ENCODE measurements around the gene MYMK.

Gene MYMK

GRCh38 chr9:133558191-133559126 is 33.7 kb upstream of the MYMK start:
- DNase-seq (ENCODE audit: low spot score), result no peak

DNA sequence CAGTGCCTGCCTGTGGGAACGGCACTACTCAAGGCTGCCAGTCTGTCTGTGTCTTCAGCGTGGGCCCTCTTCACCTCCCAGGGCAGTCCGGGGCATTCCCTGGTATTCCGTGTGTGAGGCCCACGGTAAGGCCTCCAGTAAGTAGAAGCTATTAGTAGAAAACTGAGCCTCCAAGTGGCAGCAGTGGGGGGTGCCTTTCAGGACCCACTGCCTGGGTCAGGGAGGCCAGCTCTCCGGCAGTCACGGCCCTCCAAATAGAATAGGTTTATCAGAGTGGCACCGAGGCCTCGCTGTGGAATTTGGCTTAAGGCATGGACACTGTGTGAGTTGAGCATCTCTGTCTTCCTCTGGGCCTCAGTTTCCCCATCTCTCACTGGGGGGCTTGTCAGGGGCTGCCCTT is 32.8 kb upstream of the MYMK start:
- DNase-seq (ENCODE audit: low spot score), result no peak

DNA sequence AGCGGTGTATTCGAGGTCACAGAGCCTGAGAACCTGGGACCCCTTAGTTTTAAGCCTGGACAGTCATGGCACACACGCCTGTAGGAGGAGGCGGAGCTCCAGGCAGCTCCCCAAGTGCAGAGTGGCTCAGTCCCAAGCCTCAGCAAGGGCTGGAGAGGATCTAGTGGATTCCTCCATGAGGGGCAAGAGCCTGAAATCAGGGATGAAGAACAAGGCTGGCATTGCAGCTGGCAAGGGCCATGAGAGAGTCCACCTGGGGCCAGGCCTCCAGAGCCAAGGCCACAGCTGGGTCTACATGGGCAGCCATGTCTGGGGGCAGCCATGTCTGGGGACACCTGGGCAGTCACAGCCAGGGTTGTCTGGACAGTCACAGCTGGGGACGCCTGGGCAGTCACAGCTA is 31.6 kb upstream of the MYMK start:
- no peak for DNase-seq (ENCODE audit: low spot score)

- no peak for DNase-seq (ENCODE audit: low spot score)
These were observed 30.0 kb upstream of the MYMK start for GRCh38 chr9:133554729-133555128.

- DNase-seq (ENCODE audit: low spot score), result no peak
These were observed 29.4 kb upstream of the MYMK start for GRCh38 chr9:133553973-133554713.

- no peak for DNase-seq (ENCODE audit: low spot score)
These were observed 28.4 kb upstream of the MYMK start for GRCh38 chr9:133553123-133553522.

- no peak for DNase-seq (ENCODE audit: low spot score)
These were observed 27.5 kb upstream of the MYMK start for GRCh38 chr9:133552236-133552635.

- no peak for DNase-seq (ENCODE audit: low spot score)
These were observed 26.7 kb upstream of the MYMK start for GRCh38 chr9:133551446-133551845.

DNA sequence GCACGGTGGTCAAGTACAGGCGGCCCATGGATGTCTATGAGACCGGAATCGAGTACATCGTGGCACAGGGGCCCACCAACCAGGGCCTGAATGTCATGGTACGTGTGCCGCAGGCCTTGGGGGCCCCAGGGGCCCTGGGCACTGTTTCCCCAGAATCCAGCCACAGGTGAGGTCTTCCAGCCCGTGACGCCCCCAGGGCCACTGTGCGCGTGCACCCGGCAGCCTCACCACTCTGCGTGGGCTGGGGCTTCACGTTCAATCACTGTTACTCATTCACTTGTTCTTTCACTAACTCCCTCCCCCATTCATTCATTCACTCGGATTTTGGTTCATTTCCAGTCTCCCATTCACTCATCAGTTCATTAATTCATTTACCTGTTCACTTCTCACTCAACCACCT is 22.4 kb upstream of the MYMK start:
- no peak for DNase-seq (ENCODE audit: low spot score)

DNA sequence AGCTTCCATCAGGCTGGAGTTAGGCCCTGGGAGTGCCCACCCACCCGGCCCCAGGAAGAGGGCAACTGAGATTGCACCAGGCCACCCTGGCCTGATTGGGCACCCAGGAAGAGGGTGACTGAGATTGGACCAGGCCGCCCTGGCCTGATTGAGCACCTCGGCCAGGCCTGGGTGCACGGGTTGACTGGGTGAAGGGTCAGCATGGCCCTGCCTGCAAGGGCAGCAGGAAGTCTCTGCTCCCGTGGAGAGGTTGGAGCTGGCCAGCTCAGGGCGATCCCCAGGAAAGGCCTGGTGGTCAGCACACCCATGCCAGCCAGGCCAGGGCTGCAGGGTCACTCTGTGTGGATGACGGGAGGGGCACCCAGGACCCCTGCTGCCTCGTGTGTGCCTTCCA is 21.5 kb upstream of the MYMK start:
- no peak for DNase-seq (ENCODE audit: low spot score)

- DNase-seq (ENCODE audit: low spot score), result no peak
These were observed 20.9 kb upstream of the MYMK start for GRCh38 chr9:133545494-133546286.

DNA sequence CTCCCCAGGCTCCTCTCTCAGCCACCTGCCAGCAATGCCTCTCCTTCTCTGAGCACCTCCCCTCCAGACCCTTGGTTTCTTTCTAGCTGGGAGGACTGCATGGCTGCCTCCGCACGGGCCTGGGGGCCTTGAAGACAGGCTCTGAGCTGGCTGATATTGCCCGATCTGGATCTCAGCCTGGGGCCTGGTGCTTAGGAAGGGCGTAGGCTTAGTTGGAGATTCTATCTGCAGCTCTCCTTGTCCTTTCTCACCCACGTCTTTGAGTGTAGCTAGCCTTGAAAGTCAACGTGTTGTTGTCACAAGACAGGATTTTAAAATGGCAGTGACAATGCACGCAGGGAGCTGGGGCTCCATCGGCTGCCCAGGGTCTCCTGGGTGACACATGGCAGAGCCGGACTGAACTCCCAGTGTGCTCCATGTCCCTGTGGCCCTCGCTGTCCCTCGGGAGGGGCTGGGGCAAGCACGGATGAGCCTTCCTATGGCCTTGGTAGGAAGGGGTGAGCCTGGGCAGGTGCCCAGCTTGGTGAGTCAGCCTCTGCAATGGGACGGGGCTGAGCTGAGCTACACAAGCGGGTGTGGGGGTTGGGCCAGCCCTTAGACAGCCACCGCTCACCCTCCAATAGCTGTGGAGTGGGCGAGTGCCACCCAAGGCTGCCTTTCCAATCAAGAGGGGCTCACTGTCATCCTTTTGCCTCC is 19.2 kb upstream of the MYMK start:
- DNase-seq (ENCODE audit: low spot score), result no peak

DNA sequence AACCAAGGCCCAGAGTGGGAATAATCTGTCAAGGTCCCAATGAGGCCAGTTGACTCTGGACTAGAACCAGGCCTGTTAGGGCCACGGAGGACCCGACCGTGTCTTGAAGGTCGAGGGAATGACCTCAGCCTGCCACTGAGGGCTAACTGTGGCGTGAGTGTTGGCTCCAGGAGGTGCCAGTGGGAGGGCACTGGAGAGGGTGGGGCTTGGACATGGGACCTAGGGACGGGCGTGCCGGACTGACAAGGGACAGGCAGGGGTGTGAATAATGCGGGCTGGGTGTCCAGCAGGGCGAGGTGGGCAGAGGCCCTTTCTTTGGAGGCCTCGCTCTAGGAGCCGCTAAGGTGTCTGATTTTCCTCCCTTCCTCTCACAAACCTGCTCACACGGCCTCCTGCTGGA is 17.2 kb upstream of the MYMK start:
- no peak for DNase-seq (ENCODE audit: low spot score)

DNA sequence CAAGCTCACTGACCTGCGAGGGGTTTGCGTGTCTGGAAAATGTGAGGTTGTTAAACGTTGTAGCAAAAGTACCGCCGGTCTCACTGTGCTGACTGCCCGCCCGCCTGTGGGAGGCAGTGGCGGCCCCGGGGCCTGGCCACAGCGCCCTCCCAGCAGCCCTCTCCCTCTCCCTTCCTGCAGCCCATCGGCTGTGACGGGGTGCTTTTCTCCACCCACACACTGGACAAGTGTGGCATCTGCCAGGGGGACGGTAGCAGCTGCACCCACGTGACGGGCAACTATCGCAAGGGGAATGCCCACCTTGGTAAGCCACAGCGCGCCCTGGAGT is 15.9 kb upstream of the MYMK start:
- DNase-seq (ENCODE audit: low spot score), result no peak

- no peak for DNase-seq (ENCODE audit: low spot score)
These were observed 15.4 kb upstream of the MYMK start for GRCh38 chr9:133539991-133540697.

DNA sequence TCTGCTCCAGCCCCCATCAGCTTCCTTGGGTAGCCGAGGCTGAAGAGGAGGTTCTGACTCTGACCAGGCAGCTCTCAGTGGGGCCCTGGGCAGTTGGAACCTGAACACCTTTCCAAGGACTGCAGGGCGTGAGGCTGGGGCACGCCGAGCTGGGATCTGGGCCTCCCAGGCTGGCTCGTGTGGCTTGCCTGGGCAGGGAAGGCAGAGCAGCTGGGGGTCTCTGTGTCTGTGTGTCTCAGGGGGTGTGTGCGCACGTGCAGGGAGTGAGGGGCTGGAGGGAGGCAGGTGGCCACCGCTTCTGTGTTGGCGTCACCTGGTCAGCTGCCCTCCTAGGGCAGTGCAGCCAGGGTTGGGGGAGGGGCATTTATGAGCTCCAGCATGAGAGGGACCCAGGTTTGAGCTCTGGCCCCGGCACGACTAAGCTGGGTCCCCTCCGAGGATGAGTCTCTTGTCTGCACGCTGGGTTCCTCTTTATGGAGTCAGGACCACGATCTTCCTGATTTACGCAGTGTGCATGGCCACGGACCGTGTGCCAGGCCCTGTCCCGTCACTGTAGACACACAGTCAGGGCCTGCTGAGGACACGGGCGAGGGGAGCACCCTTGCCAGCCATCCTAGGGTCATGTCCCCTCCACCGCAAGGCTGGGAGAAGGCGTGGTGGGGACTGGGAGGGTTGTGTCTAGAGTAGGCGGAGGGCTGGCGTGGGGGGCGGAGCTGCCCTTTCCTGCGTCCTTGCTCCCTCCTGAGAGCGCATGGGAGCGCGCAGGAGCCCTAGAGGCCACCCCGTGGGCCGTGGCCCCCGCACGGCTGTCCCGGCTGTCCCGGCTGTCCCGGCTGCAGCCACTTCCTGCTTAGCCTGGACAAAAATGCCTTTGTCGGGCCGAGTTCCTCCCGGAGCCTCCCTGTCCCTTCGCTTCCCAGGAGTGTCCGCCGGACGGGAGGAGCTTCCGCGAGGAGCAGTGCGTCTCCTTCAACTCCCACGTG is 14.4 kb upstream of the MYMK start:
- no peak for DNase-seq (ENCODE audit: low spot score)

GRCh38 chr9:133538176-133538575 is 13.4 kb upstream of the MYMK start:
- DNase-seq (ENCODE audit: low spot score), result no peak

- DNase-seq (ENCODE audit: low spot score), result no peak
These were observed 12.5 kb upstream of the MYMK start for GRCh38 chr9:133537257-133537656.

- DNase-seq (ENCODE audit: low spot score), result no peak
These were observed 11.8 kb upstream of the MYMK start for GRCh38 chr9:133536536-133536935.

- no peak for DNase-seq (ENCODE audit: low spot score)
These were observed 11.3 kb upstream of the MYMK start for GRCh38 chr9:133536080-133536479.

Measured in CD4-positive, alpha-beta T cell treated with Interleukin-2 at 100 ng/mL for 4 hours (primary cell).